Natural killer cell (primary cell): ENCODE data around the gene SGSM2. TPM values are rescaled to one million over a fixed set of nuclear protein-coding genes. Genes with fewer than 3 reads are reported as not detected.
"Not testable (repeated sequence)": the region's sequence is repeated elsewhere in the genome, so short reads cannot be mapped to it uniquely, and the experiment has no call there.

ENCODE experiments used
- ATAC-seq, 3 donors: fragments of 150-1000 bp in 2 of 3; fragments of 200-7000 bp in 1 of 3; cut with Tn5 transposase; 1 replicate in 1 of 3; 2 replicates in 2 of 3; pipeline ENCODE4 v1.10.0; 2021; ENCODE audit warnings: mild to moderate bottlenecking in 2 of 3, moderate library complexity in 2 of 3
- DNase-seq, 2 donors: peaks; one replicate each; pipeline versions ENCODE4 v3.0.0 to v3.0.0-alpha.2; 2013 to 2021; ENCODE audit warnings: mixed read lengths in 1 of 2
- H3K27ac ChIP-seq: one replicate; pipeline ENCODE4 v1.5.1; 2013; ENCODE audit warnings: mild to moderate bottlenecking, low read length
- H3K27me3 ChIP-seq: one replicate; pipeline ENCODE4 v1.6.1; 2013; ENCODE audit warnings: low read length; ENCODE audit not compliant: control insufficient read depth, insufficient read depth
- H3K36me3 ChIP-seq: one replicate; pipeline ENCODE4 v1.6.1; 2013; ENCODE audit warnings: low read length; ENCODE audit not compliant: control insufficient read depth, insufficient read depth
- H3K4me1 ChIP-seq: one replicate; pipeline ENCODE4 v1.6.1; 2013; ENCODE audit warnings: low read length; ENCODE audit not compliant: control insufficient read depth, insufficient read depth
- H3K4me3 ChIP-seq: one replicate; pipeline ENCODE4 v1.5.1; 2013; ENCODE audit warnings: low read length
- H3K9me3 ChIP-seq: one replicate; pipeline ENCODE4 v1.6.1; 2013; ENCODE audit warnings: low read length; ENCODE audit not compliant: control insufficient read depth, insufficient read depth
- H3K27ac Mint-ChIP-seq, 2 donors: one replicate each; pipeline ENCODE4 v1.8.0; 2022; ENCODE audit warnings: mild to moderate bottlenecking in 2 of 2, mixed read lengths in 2 of 2, moderate library complexity in 1 of 2
- H3K27me3 Mint-ChIP-seq, 2 donors: one replicate each; pipeline ENCODE4 v1.8.0; 2022; ENCODE audit warnings: low read depth in 2 of 2, mixed read lengths in 2 of 2
- H3K36me3 Mint-ChIP-seq: one replicate; pipeline ENCODE4 v1.8.0; 2022; ENCODE audit warnings: mixed read lengths
- H3K4me1 Mint-ChIP-seq, 2 donors: one replicate each; pipeline ENCODE4 v1.8.0; 2022; ENCODE audit warnings: mixed read lengths in 2 of 2
- H3K4me3 Mint-ChIP-seq: one replicate; pipeline ENCODE4 v1.8.0; 2022; ENCODE audit warnings: mild to moderate bottlenecking, moderate library complexity, mixed read lengths
- H3K9me3 Mint-ChIP-seq, 2 donors: one replicate each; pipeline ENCODE4 v1.8.0; 2022; ENCODE audit warnings: mixed read lengths in 2 of 2
- WGBS: methylation state at CpG from one replicate; pipeline ENCODE4 v1.1.7; 2013; ENCODE audit warnings: missing lambda C conversion rate; ENCODE audit not compliant: insufficient coverage; 5-methylcytosine and 5-hydroxymethylcytosine counted together
- intact Hi-C: fragments of 100-400 bp; cut with micrococcal nuclease; formaldehyde crosslinking; loops from one replicate; pipeline ENCODE4 v1.14.2; 2022
- total RNA-seq, 4 donors: library from RNA; stranded (reverse); fragments of 120-200 nt in 1 of 4; gene quantifications; one replicate each; pipeline versions ENCODE4 v1.2.3 to v1.2.4, GENCODE V29; 2013 to 2022
- TF ChIP-seq, protein P1 (sequence below): fragments of 200-600 bp; IDR thresholded peaks from one replicate; pipeline ENCODE4 v1.8.0; 2022; ENCODE audit warnings: antibody characterized with exemption

The SGSM2 gene
- total RNA-seq, 3 donors from 2014 or later (not counting 1 experiment from before 2014, with no cell fraction given), result 65.4 to 75.7 (median 73.6) TPM

- no peaks in the 10 kb centered on the region for H3K36me3 ChIP-seq
- intact Hi-C loops, result no loop called here
- no peak overlapping the region for H3K27ac ChIP-seq
- H3K27me3 ChIP-seq, result no peaks in the 10 kb centered on the region
- TF ChIP-seq, protein P1, sequence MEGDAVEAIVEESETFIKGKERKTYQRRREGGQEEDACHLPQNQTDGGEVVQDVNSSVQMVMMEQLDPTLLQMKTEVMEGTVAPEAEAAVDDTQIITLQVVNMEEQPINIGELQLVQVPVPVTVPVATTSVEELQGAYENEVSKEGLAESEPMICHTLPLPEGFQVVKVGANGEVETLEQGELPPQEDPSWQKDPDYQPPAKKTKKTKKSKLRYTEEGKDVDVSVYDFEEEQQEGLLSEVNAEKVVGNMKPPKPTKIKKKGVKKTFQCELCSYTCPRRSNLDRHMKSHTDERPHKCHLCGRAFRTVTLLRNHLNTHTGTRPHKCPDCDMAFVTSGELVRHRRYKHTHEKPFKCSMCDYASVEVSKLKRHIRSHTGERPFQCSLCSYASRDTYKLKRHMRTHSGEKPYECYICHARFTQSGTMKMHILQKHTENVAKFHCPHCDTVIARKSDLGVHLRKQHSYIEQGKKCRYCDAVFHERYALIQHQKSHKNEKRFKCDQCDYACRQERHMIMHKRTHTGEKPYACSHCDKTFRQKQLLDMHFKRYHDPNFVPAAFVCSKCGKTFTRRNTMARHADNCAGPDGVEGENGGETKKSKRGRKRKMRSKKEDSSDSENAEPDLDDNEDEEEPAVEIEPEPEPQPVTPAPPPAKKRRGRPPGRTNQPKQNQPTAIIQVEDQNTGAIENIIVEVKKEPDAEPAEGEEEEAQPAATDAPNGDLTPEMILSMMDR, result no peak
- DNase-seq (no peak), ATAC-seq (no peak)
- H3K4me3 ChIP-seq, result no peak overlapping the region
- no peaks in the 10 kb centered on the region for H3K9me3 Mint-ChIP-seq
- H3K36me3 Mint-ChIP-seq, result no peaks in the 10 kb centered on the region
- H3K4me1 Mint-ChIP-seq, result peaks cover 13 to 25% of the 10 kb centered on the region in 2 donors
- H3K4me1 ChIP-seq, result peaks cover under 1% of the 10 kb centered on the region
- H3K27me3 Mint-ChIP-seq, result no peaks in the 10 kb centered on the region
- no peak overlapping the region for H3K4me3 Mint-ChIP-seq
- WGBS, result 87% methylated on average over 6 of the region's 6 CpGs
- H3K27ac Mint-ChIP-seq, result no peak overlapping the region
- no peaks in the 10 kb centered on the region for H3K9me3 ChIP-seq
These were observed 27.8 kb upstream of the SGSM2 start for GRCh38 chr17:2309338-2310154.

GRCh38 chr17:2312736-2313135 lies 24.6 kb upstream of the SGSM2 start:
- no peak overlapping the region for H3K27ac ChIP-seq
- no peaks in the 10 kb centered on the region for H3K27me3 ChIP-seq
- H3K9me3 Mint-ChIP-seq, result no peaks in the 10 kb centered on the region
- no peaks in the 10 kb centered on the region for H3K36me3 ChIP-seq
- TF ChIP-seq, protein P1, result no peak
- H3K9me3 ChIP-seq, result no peaks in the 10 kb centered on the region
- no peak overlapping the region for H3K27ac Mint-ChIP-seq
- no peaks in the 10 kb centered on the region for H3K4me1 ChIP-seq
- H3K27me3 Mint-ChIP-seq, result no peaks in the 10 kb centered on the region
- no peak for ATAC-seq
- DNase-seq, result no peak
- H3K4me3 ChIP-seq, result no peak overlapping the region
- H3K4me3 Mint-ChIP-seq, result no peak overlapping the region
- H3K36me3 Mint-ChIP-seq, result no peaks in the 10 kb centered on the region
- intact Hi-C loops, result no loop called here
- WGBS, result 97% methylated on average over 4 of the region's 5 CpGs
- peaks cover under 1 to 6% of the 10 kb centered on the region in 2 donors for H3K4me1 Mint-ChIP-seq

GRCh38 chr17:2316916-2317205 lies 20.4 kb upstream of the SGSM2 start:
- 97% methylated on average over 7 of the region's 7 CpGs for WGBS
- H3K27ac Mint-ChIP-seq, result not testable (repeated sequence)

DNA sequence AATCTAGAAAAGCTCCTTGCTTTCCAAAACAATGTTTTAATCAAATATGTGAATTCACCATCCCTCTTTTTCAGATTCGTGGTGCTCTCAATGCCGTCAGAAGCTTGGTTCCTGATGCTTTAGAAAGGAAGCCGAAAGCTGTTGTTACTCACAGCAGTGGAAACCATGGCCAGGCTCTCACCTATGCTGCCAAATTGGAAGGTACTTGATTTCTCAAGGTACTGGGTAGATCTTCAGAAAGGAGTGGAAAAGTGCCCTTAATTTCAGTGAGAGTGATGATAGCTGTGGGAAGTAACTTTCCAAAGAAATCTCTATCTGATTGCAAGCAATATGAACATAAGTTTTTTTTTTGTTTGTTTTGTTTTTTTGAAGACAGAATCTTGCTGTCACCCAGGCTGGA lies 19.5 kb upstream of the SGSM2 start:
- Histone ChIP-seq H3K4me3 (no peak overlapping the region), H3K27ac (no peak overlapping the region), H3K27me3 (no peaks in the 10 kb centered on the region), H3K4me1 (no peaks in the 10 kb centered on the region), H3K9me3 (no peaks in the 10 kb centered on the region), H3K36me3 (peaks cover 9% of the 10 kb centered on the region)
- Mint-ChIP-seq H3K36me3 (no peaks in the 10 kb centered on the region), H3K4me1 (no peaks in the 10 kb centered on the region), H3K9me3 (no peaks in the 10 kb centered on the region), H3K4me3 (no peak overlapping the region), H3K27ac (no peak overlapping the region), H3K27me3 (no peaks in the 10 kb centered on the region)
- ATAC-seq, result no peak
- TF ChIP-seq, protein P1, result no peak
- DNase-seq, result no peak
- intact Hi-C loops, result no loop called here
- 97% methylated on average over 3 of the region's 3 CpGs for WGBS

More at GRCh38 chr17:2316916-2317205, 20.4 kb upstream of the SGSM2 start:
- H3K9me3 Mint-ChIP-seq, H3K9me3 ChIP-seq, H3K36me3 Mint-ChIP-seq, H3K27me3 Mint-ChIP-seq, DNase-seq, ATAC-seq, H3K4me3 ChIP-seq, H3K4me1 Mint-ChIP-seq, intact Hi-C loops, H3K4me3 Mint-ChIP-seq, H3K4me1 ChIP-seq, H3K27me3 ChIP-seq, H3K36me3 ChIP-seq, H3K27ac ChIP-seq: not testable (repeated sequence)
